HFFc6 (cell line): ENCODE results near the gene SIT1. TPM values are rescaled to one million over a fixed set of nuclear protein-coding genes. Genes with fewer than 3 reads are reported as not detected.

ENCODE experiments used
- DNase-seq: peaks from one replicate; pipeline ENCODE4 v3.0.0-alpha.2; 2018
- H3K27ac Mint-ChIP-seq: 2 replicates; pipeline ENCODE4 v1.8.0; 2020; ENCODE audit warnings: mild to moderate bottlenecking, mixed read lengths
- H3K27me3 Mint-ChIP-seq: 2 replicates; pipeline ENCODE4 v1.8.0; 2021; ENCODE audit warnings: mild to moderate bottlenecking, moderate library complexity, mixed read lengths; ENCODE audit not compliant: insufficient read depth
- H3K36me3 Mint-ChIP-seq: 2 replicates; pipeline ENCODE4 v1.8.0; 2021; ENCODE audit warnings: low read depth, mixed read lengths
- H3K4me1 Mint-ChIP-seq: 2 replicates; pipeline ENCODE4 v1.8.0; 2020; ENCODE audit warnings: low read depth, mixed read lengths
- H3K4me3 Mint-ChIP-seq: 2 replicates; pipeline ENCODE4 v1.8.0; 2020; ENCODE audit warnings: mild to moderate bottlenecking, moderate library complexity, mixed read lengths
- H3K9me3 Mint-ChIP-seq: 2 replicates; pipeline ENCODE4 v1.8.0; 2020; ENCODE audit warnings: mild to moderate bottlenecking, mixed read lengths
- total RNA-seq, 6 experiments: library from RNA; stranded (reverse); fragmentation: NEBNext Ultra II Directional; extraction: Animal tissue kit (Norgen Biotek cat#: 25700); gene quantifications; 2 replicates in 1 of 6; 3 replicates in 5 of 6; pipeline ENCODE4 v1.2.3, GENCODE V29; 2021
- TF ChIP-seq, protein P1 (sequence below): fragments of 200-600 bp; sonication (generic); IDR thresholded peaks from 2 replicates; pipeline ENCODE4 v1.5.0; 2021; ENCODE audit warnings: antibody characterized with exemption, mild to moderate bottlenecking

The SIT1 gene
- total RNA-seq, 6 experiments from 2014 or later = not detected

DNA sequence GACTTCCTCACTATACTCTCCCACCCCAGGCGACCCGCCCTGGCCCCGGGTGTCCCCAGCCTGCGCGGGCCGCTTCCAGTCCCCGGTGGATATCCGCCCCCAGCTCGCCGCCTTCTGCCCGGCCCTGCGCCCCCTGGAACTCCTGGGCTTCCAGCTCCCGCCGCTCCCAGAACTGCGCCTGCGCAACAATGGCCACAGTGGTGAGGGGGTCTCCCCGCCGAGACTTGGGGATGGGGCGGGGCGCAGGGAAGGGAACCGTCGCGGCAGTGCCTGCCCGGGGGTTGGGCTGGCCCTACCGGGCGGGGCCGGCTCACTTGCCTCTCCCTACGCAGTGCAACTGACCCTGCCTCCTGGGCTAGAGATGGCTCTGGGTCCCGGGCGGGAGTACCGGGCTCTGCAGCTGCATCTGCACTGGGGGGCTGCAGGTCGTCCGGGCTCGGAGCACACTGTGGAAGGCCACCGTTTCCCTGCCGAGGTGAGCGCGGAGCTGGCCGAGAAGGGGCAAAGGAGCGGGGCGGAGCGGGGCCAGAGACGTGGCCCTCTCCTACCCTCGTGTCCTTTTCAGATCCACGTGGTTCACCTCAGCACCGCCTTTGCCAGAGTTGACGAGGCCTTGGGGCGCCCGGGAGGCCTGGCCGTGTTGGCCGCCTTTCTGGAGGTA is 25.1 kb upstream of the SIT1 start:
- TF ChIP-seq, protein P1, sequence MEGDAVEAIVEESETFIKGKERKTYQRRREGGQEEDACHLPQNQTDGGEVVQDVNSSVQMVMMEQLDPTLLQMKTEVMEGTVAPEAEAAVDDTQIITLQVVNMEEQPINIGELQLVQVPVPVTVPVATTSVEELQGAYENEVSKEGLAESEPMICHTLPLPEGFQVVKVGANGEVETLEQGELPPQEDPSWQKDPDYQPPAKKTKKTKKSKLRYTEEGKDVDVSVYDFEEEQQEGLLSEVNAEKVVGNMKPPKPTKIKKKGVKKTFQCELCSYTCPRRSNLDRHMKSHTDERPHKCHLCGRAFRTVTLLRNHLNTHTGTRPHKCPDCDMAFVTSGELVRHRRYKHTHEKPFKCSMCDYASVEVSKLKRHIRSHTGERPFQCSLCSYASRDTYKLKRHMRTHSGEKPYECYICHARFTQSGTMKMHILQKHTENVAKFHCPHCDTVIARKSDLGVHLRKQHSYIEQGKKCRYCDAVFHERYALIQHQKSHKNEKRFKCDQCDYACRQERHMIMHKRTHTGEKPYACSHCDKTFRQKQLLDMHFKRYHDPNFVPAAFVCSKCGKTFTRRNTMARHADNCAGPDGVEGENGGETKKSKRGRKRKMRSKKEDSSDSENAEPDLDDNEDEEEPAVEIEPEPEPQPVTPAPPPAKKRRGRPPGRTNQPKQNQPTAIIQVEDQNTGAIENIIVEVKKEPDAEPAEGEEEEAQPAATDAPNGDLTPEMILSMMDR = no peak
- Mint-ChIP-seq H3K36me3 (no peaks in the 10 kb centered on the region), H3K9me3 (no peaks in the 10 kb centered on the region), H3K4me3 (peak overlapping the region; percentile 26; the same call in 1 of the 2 replicates), H3K4me1 (peaks cover 52% of the 10 kb centered on the region), H3K27me3 (peaks cover 23% of the 10 kb centered on the region), H3K27ac (no peak overlapping the region)
- DNase-seq = no peak

DNA sequence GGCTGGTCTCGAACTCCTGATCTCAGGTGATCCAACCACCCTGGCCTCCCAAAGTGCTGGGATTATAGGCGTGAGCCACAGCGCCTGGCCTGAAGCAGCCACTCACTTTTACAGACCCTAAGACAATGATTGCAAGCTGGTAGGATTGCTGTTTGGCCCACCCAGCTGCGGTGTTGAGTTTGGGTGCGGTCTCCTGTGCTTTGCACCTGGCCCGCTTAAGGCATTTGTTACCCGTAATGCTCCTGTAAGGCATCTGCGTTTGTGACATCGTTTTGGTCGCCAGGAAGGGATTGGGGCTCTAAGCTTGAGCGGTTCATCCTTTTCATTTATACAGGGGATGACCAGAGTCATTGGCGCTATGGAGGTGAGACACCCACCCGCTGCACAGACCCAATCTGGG is 24.5 kb upstream of the SIT1 start:
- Mint-ChIP-seq H3K4me1 (peaks cover 46% of the 10 kb centered on the region), H3K9me3 (no peaks in the 10 kb centered on the region), H3K27ac (no peak overlapping the region), H3K36me3 (no peaks in the 10 kb centered on the region), H3K27me3 (peaks cover 18% of the 10 kb centered on the region), H3K4me3 (peak overlapping the region; percentile 26; the same call in 1 of the 2 replicates)
- no peak for DNase-seq
- TF ChIP-seq, protein P1 = no peak

DNA sequence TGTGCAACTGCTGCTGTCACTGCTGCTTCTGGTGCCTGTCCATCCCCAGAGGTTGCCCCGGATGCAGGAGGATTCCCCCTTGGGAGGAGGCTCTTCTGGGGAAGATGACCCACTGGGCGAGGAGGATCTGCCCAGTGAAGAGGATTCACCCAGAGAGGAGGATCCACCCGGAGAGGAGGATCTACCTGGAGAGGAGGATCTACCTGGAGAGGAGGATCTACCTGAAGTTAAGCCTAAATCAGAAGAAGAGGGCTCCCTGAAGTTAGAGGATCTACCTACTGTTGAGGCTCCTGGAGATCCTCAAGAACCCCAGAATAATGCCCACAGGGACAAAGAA is 23.3 kb upstream of the SIT1 start:
- Mint-ChIP-seq H3K27ac (no peak overlapping the region), H3K27me3 (peaks cover 13% of the 10 kb centered on the region), H3K4me1 (peaks cover 45% of the 10 kb centered on the region), H3K36me3 (no peaks in the 10 kb centered on the region), H3K9me3 (no peaks in the 10 kb centered on the region), H3K4me3 (no peak overlapping the region)
- TF ChIP-seq, protein P1 = no peak
- DNase-seq = no peak

DNA sequence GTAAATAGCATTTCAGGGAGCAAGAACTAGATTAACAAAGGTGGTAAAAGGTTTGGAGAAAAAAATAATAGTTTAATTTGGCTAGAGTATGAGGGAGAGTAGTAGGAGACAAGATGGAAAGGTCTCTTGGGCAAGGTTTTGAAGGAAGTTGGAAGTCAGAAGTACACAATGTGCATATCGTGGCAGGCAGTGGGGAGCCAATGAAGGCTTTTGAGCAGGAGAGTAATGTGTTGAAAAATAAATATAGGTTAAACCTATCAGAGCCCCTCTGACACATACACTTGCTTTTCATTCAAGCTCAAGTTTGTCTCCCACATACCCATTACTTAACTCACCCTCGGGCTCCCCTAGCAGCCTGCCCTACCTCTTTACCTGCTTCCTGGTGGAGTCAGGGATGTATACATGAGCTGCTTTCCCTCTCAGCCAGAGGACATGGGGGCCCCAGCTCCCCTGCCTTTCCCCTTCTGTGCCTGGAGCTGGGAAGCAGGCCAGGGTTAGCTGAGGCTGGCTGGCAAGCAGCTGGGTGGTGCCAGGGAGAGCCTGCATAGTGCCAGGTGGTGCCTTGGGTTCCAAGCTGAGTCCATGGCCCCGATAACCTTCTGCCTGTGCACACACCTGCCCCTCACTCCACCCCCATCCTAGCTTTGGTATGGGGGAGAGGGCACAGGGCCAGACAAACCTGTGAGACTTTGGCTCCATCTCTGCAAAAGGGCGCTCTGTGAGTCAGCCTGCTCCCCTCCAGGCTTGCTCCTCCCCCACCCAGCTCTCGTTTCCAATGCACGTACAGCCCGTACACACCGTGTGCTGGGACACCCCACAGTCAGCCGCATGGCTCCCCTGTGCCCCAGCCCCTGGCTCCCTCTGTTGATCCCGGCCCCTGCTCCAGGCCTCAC is 22.6 kb upstream of the SIT1 start, which contains the start of gene CA9:
Gene CA9 (plus strand): TSS at position 797 of the 893 bp plus-strand sequence. CDS start 32 bp downstream, at position 829.
- no peaks in the 10 kb centered on the region for H3K9me3 Mint-ChIP-seq
- no peaks in the 10 kb centered on the region for H3K36me3 Mint-ChIP-seq
- H3K27ac Mint-ChIP-seq = no peak within 1 kb of the TSS
- H3K4me1 Mint-ChIP-seq = peaks cover 44% of the 10 kb centered on the region
- H3K4me3 Mint-ChIP-seq = peak within 1 kb of the TSS; percentile 6; the same call in 1 of the 2 replicates
- peaks cover 13% of the 10 kb centered on the region for H3K27me3 Mint-ChIP-seq
- TF ChIP-seq, protein P1 = no peak
- DNase-seq = no peak

DNA sequence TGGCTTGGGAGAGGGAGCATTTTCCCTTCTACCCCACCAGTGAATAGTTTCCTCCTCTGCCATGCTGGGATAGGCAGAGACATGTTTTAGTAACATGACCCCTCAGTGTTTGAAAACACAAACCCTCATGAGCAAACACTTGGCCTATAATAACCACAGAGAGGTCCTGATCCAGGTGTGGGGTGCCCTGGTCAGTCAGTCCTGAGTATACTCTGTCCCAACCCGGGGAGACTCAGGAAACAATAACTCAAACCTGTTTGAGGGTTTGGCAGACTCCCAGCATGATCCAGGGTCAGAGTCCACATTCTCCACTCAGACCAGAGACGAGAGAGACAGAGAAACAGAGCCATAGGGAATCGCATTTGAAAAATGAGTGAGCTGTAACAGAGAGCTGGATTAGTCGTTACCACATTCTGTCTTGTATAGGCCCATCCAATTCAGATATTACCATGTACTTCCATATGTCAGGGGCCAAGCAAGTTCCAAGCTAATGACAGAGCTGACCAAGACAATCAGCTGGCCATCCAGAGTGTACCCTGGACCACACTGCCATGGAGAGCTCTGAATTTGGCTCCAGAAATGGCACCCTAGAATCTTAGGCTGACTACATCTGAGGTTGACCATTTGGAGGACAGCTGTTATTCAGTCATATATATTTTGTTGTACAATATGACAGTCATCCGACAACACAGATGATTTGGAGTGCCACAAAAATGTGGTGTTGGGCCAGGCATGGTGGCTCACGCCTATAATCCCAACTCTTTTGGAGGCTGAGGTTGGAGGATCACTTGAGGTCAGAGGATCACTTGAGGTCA is 18.8 kb upstream of the SIT1 start:
- DNase-seq = no peak
- no peaks in the 10 kb centered on the region for H3K9me3 Mint-ChIP-seq
- H3K27ac Mint-ChIP-seq = no peak overlapping the region
- peaks cover 44% of the 10 kb centered on the region for H3K4me1 Mint-ChIP-seq
- TF ChIP-seq, protein P1 = no peak
- H3K4me3 Mint-ChIP-seq = no peak overlapping the region
- peaks cover 8% of the 10 kb centered on the region for H3K27me3 Mint-ChIP-seq
- H3K36me3 Mint-ChIP-seq = no peaks in the 10 kb centered on the region
